HG02870 (cell line): Measurements from ENCODE around the gene LRRC45.

ENCODE experiments used
- ATAC-seq: cut with Tn5 transposase; IDR thresholded peaks from one replicate; pipeline ENCODE4 v1.9.1; 2021; ENCODE audit warnings: mild to moderate bottlenecking, moderate library complexity; ENCODE audit not compliant: unreplicated experiment

The LRRC45 gene

DNA sequence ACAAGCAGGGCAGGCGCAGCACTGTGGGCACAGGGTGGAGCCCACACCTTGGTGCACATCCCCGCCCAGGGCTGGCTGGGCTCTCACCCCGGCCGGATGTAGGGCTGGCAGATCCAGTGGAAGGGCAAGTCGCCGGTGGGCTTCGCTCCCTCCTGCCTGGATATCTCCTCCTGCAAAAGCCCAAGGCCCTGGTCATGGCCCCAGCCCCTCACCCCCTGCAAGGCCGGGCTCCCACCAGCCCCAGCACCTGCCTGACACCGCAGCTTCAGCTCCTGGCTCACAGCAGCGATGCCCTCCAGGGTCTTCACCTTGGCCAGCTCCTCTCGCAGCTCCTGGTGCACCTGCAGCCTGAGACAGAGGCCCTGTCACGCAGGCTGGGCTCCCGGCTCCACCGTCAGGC lies 37.5 kb downstream of the LRRC45 start:
- no peak for ATAC-seq

DNA sequence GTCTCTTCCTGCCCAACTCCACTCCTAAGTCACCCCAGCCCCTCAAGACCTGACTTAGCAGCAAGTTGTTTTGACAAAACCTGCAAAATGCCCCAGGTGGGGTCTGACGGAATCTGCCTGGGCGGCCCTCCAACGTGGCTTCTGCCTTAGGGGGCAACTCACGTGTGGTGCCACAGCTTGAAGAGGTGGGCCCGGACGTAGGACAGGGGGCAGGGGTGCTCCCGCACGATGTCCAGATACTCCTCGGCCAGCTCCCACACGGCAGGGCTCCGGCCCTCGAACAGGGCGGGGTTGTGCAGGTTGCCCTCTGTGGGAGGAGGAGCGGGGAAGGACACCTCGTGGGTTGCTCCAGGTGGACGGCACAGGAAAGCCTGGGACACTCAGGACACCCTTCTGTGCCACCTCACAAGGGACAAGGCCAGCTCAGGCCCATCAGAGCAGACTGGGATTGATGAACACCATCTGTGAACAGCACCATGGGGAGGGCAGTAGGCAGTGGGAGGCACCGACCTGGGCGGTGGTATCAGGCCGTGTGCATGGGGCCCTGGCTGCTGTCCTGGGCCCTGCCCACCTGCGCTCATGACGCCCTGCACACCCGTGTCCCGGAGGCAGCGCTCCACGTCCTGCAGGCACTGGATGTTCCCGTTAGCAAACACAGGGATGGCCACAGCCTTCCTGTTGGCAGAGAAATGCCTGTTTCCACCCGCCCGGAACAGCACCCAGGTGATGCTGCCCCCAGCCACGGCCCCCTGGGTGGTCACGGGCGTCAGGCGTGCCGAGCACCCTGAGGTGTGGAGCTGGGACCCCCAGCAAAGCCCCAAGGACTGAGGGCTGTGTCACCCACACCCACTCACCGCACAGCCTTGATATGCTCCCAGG lies 38.2 kb downstream of the LRRC45 start:
- ATAC-seq, result no peak

DNA sequence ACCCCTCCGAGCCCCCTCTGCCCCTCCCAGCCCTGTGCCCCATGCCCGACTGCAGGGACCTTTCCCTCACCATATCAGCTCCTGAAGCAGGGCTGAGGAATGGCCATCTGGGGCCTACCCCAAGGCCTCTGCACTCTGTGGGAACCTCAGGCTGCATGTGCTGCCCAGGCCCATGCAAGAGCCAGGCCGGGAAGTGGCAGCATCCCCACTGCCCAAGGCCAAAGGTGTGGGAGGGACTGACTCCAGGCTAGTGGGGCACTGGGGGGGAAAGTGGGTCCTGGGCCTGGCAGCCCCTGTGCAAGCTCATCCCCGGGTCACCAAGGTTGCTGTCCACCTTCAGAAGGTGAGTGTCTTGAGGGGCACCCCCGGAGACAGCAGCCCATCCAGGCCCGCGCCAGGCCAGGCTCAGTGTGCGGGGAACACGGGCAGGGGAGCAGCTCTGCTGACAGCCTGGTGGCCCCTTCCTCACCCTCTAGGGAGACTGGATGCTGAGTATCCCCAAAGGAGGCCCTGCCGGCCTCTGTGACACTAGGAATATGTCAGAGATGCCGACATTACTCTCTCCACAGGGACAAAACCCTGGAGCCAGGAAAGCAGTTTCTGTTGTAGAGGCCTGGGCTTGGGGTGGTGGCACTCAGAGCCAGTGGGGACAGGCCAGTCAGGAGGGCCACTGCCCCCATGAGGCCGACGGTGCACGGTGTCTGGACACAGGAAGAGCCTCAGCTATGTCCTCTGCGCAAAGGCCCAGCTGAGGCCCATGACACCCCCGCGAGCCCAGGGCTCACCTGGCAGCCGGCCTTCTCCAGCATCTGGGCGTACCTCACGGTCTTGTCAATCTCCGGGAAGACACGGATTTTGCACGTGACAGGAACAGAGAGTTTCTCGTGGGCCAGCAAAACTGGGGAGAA lies 39.2 kb downstream of the LRRC45 start:
- no peak for ATAC-seq

DNA sequence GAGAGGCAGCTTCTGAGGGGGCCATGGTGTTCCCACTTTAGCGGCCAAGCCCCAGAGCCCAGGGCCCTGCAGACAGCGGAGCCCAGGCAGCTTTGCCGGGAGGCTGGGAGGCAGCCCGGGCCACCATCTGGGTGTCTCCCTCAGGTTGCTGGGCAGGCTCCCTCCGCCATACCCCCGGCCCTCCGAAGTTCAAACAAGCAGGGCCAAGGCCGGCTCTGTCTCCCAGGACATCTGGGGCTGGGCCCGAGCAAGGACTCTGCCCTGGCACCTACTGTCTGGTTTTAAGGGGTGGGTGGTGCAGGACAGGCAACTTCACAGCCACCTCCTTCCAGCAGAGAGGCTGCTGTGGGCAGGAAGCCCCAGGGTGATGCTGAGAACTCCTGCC lies 39.9 kb downstream of the LRRC45 start:
- ATAC-seq, result no peak

DNA sequence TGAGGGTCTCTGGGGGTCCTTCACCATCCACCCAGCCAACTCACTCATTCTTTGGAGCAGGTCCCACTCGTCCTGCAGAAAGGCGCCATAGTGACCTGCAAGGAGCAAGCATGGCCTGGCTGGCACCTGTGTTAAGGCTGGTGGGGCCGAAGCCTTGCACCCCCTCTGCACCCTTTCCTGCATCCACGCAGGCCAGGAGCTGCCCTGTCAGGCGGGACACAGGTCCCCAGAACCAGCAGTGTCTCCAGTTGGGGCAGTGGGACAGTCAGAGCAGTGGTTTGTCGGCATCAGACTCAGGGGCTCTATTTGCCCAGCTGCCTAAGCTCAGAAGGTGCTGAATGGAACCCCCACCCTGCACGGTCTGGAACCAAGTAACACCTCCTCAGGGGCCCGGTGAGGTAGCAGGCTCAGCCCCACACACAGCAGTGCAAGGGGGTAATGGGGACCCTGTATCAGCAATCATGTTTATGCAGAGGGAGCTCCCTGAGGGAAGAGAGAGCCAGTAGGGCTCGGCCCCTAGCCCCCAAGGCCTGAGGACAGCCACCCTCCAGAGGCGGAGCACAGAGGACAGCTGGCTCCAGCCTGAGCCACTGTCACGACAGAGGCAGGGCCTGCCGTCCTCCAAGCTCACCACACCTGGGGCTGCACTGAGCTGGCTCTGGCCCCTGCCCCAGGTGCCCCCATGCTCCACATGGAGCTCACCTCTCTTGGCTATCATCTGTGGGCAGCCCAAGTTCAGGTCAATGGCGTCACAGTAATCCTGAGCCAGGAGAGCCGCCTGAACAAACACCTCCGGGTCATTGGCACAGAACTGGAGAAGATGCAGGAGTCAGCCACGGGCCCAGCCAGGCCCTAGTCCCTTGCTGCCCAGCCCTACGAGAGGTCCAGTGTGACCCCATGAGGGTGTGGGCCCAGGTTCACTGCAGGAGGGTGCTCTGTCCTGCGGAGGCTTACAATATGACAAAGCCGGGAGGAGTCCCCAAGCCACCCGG lies 40.6 kb downstream of the LRRC45 start:
- no peak for ATAC-seq

DNA sequence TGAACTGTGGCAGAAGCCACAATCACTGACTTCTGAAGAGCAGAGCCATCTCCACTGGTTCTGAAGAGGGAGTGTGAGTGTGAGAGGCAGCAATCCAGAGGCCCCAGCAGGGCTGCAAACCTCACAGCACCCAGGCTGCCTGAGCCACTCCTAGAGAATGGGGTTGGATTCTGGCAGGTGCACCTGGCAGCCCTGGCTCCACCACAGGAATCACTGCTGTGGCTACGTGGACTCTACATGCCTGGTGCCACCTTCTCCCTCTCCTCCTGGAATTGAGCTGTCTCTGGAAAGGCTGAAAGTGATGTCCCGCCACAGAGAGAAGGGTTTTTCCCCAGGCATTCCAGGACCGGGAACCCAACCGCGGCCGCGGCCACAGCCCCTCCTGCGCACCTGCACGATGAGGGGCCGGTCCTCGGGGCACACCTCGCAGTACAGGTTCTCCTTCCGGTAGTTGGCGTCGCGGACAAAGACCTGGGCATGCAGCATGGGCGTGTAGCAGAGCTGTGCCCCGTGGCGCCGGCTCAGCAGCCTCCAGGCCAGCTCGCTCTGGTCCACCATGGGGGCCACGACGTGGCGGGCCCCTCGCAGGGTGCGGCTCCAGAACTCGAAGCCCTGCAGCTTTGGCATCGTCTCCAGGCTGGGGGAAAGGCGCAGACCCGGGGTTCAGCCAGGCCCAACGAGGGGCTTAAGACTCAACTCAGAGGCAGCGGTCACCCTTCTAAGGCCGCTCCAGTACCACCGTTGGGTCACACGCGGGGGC lies 41.5 kb downstream of the LRRC45 start:
- ATAC-seq, result no peak

DNA sequence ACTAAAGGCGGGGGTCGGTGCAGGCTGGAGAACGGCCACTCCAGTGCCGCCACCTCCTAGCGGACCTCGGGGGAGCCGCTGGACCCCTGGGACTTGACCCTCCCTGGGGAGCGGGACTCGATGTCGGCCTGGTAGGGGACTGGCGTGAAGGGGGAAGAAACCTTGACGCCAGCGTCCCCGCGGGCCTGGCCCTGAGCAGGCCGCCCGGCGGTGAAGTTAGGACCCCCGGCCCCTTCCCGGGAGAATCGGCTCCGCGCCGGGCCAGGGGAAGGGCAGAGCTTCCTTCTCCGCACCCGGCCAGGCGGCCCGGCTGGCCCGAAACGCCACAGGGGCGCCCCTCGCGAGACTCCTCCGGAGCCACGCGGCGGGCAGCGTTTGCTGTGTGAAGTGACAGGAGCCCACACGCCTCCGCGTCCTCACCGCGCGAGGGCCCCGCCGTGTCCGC lies 42.1 kb downstream of the LRRC45 start:
- ATAC-seq, result no peak

DNA sequence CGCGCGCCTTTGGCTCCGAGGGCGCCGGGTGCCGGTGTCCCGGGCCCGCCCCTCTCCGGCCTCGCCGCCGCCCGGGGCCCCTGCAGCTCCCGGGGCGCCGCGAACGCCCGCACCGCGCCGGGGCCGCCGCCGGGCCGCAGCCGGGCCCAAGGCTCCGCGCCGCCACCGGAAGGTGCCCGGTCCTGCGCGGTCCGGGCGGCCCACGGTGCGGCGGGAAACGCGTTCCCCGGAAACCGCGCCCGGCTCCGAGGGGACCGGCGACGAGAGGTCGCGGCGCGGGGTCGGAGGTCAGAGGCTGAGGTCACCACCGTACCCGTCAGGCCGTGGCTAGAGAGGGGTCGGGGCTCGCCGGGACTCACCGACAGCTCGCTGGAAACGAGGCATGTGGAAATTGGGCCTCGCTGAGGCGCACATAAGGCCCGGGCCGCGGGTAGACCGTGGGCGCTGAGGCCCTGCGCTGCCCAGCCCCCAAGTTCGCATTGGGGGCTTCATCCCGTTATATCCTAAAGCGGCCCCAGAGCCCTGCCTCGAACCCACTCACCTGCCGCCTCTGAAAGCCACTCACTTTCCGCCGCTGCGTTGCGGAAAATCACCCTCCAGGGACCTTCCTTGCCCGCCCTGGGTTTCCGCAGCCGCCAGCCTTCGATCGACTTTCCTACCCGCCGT lies 42.7 kb downstream of the LRRC45 start, which contains the start of gene DUS1L:
DUS1L (minus strand) TSS at position 167 of the 666 bp plus-strand sequence. CDS start 745 bp downstream, outside the sequence.
- ATAC-seq, result no peak

DNA sequence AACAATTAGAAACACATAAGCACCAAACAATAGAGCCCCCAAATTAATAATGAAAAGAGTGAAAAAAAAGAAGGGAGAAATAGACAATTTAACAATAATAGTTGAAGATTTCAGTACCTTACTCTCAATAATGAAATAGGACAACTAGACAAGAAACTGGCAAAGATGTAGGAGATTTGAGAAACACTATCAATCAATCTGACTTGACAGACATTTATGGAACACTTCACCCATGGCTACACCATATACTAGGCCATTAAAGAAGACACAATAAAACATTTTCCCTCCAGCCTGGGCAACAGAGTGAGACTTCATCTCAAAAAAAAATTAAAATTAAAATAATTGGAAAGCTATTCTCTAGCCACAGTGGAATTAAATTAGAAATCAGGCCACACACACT lies 47.5 kb downstream of the LRRC45 start:
- no peak for ATAC-seq

DNA sequence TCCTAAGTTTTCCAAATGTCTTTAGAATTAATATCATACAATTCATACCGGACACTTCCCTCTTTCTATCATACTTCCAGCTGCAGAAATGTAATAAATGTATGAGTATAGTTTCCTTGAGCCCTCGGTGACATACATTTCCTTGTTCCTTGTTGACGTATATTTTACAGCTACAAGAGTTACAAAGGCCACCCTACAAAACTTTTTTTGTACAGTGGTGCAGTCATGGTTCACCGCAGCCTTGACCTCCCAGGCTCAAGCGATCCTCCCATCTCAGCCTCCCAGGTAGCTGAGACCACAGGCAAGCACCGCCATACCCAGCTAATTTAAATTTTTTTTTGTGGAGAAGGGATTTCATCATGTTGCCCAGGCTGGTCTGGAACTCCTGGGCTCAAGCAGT lies 49.7 kb downstream of the LRRC45 start:
- ATAC-seq, result no peak

DNA sequence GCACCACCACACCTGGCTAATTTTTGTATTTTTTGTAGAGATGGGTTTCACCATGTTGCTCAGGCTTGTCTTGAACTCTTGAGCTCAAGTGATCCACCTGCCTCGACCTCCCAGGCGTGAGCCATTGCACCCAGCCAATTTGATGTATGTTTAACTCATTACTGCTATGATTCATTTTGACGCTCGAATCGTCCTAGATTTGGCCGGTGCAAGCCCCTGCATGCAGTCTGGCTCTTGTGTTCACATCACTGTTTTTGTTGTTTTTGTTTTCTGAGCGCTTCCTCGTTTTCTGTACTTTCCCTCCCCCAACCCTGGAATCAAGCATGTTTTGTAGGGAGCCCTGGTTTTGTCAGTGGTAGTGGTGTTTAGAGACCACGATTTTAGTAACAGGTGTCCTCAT lies 50.3 kb downstream of the LRRC45 start:
- no peak for ATAC-seq

DNA sequence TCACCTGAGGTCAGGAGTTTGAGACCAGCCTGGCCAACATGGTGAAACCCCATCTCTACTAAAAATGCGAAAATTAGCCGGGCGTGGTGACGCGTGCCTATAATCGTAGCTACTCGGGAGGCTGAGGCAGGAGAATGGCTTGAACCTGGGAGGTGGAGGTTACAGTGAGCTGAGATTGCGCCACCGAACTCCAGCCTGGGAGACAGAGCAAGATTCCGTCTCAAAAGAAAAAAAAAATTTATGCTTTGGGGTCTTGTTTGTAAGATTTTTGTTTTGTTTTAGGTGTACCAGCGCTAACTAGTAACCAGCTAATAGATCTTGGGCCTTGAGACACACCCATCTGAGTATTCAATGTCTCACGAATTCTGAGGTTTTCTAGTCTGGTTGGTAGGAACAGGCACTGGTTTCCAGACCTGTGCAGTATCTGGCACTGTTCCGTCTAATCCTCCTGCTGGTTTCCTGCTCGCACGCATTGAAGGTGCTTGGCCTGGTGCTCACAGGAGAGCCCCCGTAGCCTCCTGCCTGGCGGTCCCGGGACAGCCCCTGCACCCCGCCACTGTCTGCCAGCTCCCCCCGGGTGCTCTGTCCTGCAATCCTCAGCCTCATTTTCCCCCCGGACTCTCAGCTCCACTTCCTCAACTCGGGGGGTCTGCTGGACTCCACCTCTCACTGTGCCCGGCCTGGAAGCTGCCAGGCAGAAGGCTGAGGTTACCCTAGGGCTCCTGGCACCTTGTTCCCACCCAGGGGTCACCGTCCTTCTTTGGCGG lies 53.1 kb downstream of the LRRC45 start:
- no peak for ATAC-seq

DNA sequence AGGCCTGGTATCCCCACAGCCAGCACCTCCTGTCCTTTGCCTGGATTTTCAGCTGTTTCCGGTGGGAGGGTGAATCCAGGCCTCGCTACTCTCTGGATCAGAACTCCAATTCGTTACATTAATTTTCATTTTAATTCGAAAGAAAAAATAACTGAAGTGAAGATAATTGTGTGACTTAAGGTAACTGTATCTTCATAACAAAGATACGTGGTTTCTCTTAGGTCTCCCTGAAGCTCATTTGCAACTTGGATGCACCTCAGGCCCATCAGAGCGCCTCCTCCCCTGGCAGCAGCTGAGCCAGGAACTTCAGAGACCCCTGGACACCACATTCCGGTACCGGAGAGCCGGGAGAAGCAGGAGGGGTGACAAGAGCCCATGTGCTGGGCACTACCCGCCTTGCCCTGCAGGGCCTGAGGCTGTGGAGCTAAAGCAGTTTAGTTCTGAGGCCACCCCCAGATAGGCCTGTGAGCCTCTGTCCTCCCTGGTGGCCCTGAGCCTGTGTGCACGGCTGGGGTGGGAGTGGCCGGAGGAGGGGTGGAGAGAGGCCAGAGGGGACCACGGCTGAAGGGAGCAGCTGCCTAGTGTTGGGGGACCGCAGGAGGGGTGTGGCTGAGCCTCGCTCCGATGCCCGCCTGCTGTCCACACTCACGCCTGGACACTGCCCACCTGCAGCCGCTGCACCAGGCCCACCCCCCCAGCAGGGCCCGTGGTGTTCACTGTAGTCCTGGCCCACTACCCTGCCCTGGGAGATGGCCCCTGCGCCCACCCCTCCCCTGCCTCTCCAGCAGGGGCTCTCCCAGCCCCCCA lies 53.9 kb downstream of the LRRC45 start:
- no peak for ATAC-seq

DNA sequence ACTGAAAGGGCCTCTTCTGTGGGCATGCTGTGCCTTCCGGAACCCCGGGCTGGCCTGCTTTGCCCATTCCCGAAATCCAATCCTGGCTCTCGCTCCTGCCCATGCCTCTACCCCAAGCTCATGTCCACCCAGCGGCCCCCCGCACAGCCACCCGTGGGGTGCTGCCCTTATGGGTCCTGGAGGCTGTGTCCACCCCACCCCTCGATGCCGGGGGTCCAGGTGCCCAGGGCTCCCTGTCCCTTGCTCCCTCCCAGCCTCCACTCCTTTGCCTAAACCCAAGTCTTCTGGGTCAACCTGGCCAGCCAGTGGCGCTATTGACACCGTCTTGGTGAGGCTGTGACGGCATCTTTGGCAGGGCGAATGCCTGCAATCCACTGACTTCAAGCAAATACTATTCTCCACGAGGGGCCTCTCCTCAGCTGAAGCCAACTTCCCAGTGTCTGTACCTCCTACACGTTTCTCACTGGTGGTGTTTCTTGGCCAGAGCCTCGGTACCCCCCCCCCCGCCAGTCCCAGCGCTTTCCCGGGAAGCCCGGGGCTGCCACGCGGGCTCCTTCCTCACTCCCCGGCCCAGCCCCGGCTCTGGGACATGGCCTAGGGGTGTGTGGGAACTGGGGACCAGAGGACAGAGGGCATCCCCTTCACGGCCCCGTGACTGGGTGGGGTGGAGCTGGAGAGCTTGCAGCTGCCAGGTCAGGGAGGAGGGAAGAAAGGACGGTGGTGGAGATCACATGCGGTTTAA lies 54.7 kb downstream of the LRRC45 start:
- ATAC-seq, result no peak

DNA sequence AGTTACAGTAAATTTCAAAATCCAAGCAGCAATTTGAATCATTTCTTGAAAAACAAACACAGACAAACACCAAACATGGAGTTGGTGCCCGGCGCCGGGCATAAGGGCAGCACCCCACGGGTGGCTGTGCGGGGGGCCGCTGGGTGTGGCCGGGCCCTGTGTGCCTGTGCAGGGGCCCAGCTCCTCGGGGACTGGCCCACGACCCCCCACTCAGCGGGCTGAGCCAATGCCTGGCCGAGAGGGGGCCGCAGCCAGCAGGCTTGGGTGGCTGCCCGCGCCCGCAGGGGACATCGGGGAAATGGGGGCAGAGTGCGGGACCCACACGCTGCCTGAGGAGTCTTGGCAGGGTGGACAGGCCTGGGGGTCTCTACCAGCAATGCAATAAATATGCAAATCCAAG lies 55.3 kb downstream of the LRRC45 start:
- no peak for ATAC-seq

DNA sequence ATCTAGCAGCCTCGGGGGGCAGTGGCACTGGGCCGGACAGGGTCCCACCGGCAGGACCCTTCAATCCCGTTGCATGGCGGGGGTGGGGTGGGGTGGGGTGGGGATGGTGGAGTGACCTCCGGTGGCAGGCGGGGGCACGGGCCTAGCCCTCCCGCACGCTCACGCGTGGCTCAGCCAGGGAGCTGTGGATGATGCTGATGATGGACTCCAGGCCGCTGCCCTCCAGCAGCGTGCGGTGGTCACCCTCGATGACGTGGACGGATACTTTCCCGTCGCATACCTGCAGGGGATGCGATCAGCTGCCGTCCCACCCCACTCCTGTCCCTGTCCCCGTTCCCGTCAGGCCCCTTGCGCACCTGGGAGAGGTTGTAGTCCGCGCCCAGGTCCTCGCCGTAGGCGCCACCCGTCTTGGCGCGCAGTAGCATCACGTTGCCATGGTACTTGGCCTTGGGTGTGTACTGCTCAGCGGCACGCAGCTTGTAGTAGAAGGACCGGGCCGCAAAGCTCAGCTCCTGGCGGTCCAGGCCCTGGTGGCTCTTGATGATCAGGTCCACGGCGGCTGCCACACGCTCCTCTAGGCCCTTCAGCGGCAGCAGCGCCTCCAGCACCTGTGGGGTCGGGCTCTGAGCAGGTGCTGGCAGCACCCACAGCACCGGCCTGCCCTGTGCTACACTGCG lies 56.0 kb downstream of the LRRC45 start:
- ATAC-seq, result no peak
